WTC11 (cell line): ENCODE data around the gene IL20RA. TPM values are rescaled to one million over a fixed set of nuclear protein-coding genes. Genes with fewer than 3 reads are reported as not detected.

Experiments used
- ATAC-seq: fragments of 200-7000 bp; cut with Tn5 transposase; 2 replicates; pipeline ENCODE4 v1.10.0; 2021; ENCODE audit warnings: mild to moderate bottlenecking, moderate library complexity
- CTCF ChIA-PET: fragments of 300-600 bp; sonication (Branson Sonifier 250); formaldehyde crosslinking; loops from one replicate; lab custom pipeline; 2021; ENCODE audit warnings: antibody characterized with exemption; lab: Charles Lee
- POLR2A ChIA-PET: fragments of 350-600 bp; sonication (Branson Sonifier 250); formaldehyde crosslinking; loops from one replicate; lab custom pipeline; 2021; ENCODE audit warnings: antibody characterized with exemption; lab: Charles Lee
- DNase-seq: peaks from one replicate; pipeline ENCODE4 v3.0.0; 2021; ENCODE audit warnings: low spot score
- H3K27ac Mint-ChIP-seq: 2 replicates; pipeline ENCODE4 v1.8.0; 2021; ENCODE audit warnings: mixed read lengths
- H3K27me3 Mint-ChIP-seq: 2 replicates; pipeline ENCODE4 v1.8.0; 2021; ENCODE audit warnings: low read depth, mild to moderate bottlenecking, moderate library complexity, mixed read lengths
- H3K36me3 Mint-ChIP-seq: 2 replicates; pipeline ENCODE4 v1.8.0; 2021; ENCODE audit warnings: mixed read lengths
- H3K4me1 Mint-ChIP-seq: 2 replicates; pipeline ENCODE4 v1.8.0; 2022; ENCODE audit warnings: mixed read lengths
- H3K4me3 Mint-ChIP-seq: 2 replicates; pipeline ENCODE4 v1.8.0; 2021; ENCODE audit warnings: mild to moderate bottlenecking, moderate library complexity, mixed read lengths
- H3K9me3 Mint-ChIP-seq: 2 replicates; pipeline ENCODE4 v1.8.0; 2021; ENCODE audit warnings: mixed read lengths
- CREB1 ChIP-seq: sonication (generic); formaldehyde crosslinking; IDR thresholded peaks from 2 replicates; pipeline ENCODE4 v1.8.0; 2023; ENCODE audit warnings: mild to moderate bottlenecking, missing genetic modification reagents
- FOXP1 ChIP-seq: sonication (generic); formaldehyde crosslinking; IDR thresholded peaks from 2 replicates; pipeline ENCODE4 v1.8.0; 2022; ENCODE audit warnings: missing genetic modification reagents, mild to moderate bottlenecking, moderate library complexity, borderline replicate concordance
- NFYB ChIP-seq: sonication (generic); formaldehyde crosslinking; conservative IDR thresholded peaks from 2 replicates; pipeline ENCODE4 v1.8.0; 2022; ENCODE audit warnings: low read depth, missing genetic modification reagents
- RORB ChIP-seq: fragments of 250-450 bp; sonication (Bioruptor Pico); IDR thresholded peaks from 2 replicates; pipeline ENCODE4 v1.9.0; 2021; ENCODE audit warnings: mild to moderate bottlenecking
- SMAD3 ChIP-seq: sonication (generic); formaldehyde crosslinking; IDR thresholded peaks from 2 replicates; pipeline ENCODE4 v1.8.0; 2022; ENCODE audit warnings: missing genetic modification reagents, mild to moderate bottlenecking, borderline replicate concordance
- SOX15 ChIP-seq: fragments of 250-450 bp; sonication (Bioruptor Pico); IDR thresholded peaks from 2 replicates; pipeline ENCODE4 v1.9.0; 2021; ENCODE audit warnings: mild to moderate bottlenecking
- TCF7 ChIP-seq: sonication (generic); formaldehyde crosslinking; IDR thresholded peaks from 2 replicates; pipeline ENCODE4 v1.8.0; 2022; ENCODE audit warnings: mild to moderate bottlenecking, low read depth, missing genetic modification reagents, moderate library complexity
- ZBTB43 ChIP-seq: sonication (generic); formaldehyde crosslinking; IDR thresholded peaks from 2 replicates; pipeline ENCODE4 v1.8.1; 2023; ENCODE audit warnings: mild to moderate bottlenecking, missing genetic modification reagents
- ZNF138 ChIP-seq: sonication (generic); formaldehyde crosslinking; conservative IDR thresholded peaks from 2 replicates; pipeline ENCODE4 v1.8.1; 2022; ENCODE audit warnings: mild to moderate bottlenecking, moderate library complexity, missing genetic modification reagents
- ZNF317 ChIP-seq: sonication (generic); formaldehyde crosslinking; IDR thresholded peaks from 2 replicates; pipeline ENCODE4 v1.8.1; 2023; ENCODE audit warnings: low read depth, mild to moderate bottlenecking, moderate library complexity, missing genetic modification reagents, borderline replicate concordance
- ZNF423 ChIP-seq: fragments of 250-450 bp; sonication (Bioruptor Pico); IDR thresholded peaks from 2 replicates; pipeline ENCODE4 v2.1.2; 2022; ENCODE audit warnings: mild to moderate bottlenecking, moderate library complexity
- ZNF425 ChIP-seq: fragments of 250-450 bp; sonication (Bioruptor Pico); conservative IDR thresholded peaks from 2 replicates; pipeline ENCODE4 v1.9.0; 2021; ENCODE audit warnings: mild to moderate bottlenecking
- total RNA-seq: library from RNA; stranded (reverse); gene quantifications from 3 replicates; pipeline ENCODE4 v1.2.3, GENCODE V29; 2021
- TF ChIP-seq, protein P1 (sequence below): sonication (generic); formaldehyde crosslinking; IDR thresholded peaks from 2 replicates; pipeline ENCODE4 v1.8.0; 2022; ENCODE audit warnings: missing genetic modification reagents
- TF ChIP-seq, protein P2 (sequence below): sonication (generic); formaldehyde crosslinking; IDR thresholded peaks from 2 replicates; pipeline ENCODE4 v1.8.0; 2022; ENCODE audit warnings: mild to moderate bottlenecking, missing genetic modification reagents
- TF ChIP-seq, protein P3 (sequence below): sonication (generic); formaldehyde crosslinking; IDR thresholded peaks from 2 replicates; pipeline ENCODE4 v1.8.1; 2022; ENCODE audit warnings: missing genetic modification reagents, borderline replicate concordance
- TF ChIP-seq, protein P4 (sequence below): fragments of 250-450 bp; sonication (Bioruptor Pico); IDR thresholded peaks from 2 replicates; pipeline ENCODE4 v1.9.0; 2021; ENCODE audit warnings: mild to moderate bottlenecking, borderline replicate concordance
- TF ChIP-seq, protein P5 (sequence below): sonication (generic); formaldehyde crosslinking; IDR thresholded peaks from 2 replicates; pipeline ENCODE4 v1.8.1; 2023; ENCODE audit warnings: mild to moderate bottlenecking, missing genetic modification reagents, moderate library complexity

The IL20RA gene
- total RNA-seq, 1 experiment from 2014 or later: 1.3 TPM

DNA sequence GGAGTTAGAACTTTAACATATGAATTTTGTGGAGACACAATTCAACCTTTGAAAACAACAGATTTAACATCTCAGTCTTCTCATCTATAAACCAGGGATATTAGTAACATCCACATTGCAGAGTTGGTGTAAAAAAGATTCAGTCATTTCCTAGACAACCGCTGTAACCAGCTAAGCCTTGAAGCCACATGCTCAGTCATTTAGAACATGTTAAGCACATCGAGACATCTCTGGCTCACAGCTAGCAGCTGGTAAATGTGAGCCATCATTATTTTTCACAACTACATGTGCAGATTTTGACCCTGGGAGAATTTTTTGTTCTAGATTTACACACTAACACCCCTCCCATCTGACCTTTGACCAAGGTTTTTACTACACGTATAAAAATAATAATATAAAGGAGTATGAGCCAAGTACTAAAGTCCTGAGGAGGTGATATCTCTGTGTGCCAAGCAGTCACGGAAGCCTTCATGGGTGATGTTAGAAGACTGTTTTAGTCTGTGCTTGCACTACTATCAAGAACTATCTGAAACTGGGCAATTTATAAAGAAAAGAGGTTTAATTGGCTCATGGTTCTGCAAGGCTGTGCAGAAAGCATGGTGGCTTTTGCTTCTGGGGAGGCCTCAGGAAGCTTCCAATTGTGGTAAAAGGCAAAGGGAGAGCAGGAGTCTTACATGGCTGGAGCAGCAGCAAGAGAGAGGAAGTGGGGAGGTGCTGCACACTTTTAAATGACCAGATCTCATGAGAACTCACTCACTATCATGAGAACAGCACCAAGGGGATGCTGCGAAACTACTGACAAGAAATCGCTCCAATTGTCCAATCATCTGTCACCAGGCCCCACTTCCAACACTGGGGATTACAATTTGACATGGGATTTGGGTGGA, 48.7 kb upstream of the IL20RA start:
- Mint-ChIP-seq H3K27me3 (no peaks in the 10 kb centered on the region; the same call in 1 of the 2 replicates), H3K36me3 (no peaks in the 10 kb centered on the region)
- POLR2A ChIA-PET: interaction anchor here (0.6 kb wide), 2 partner anchors 221 to 471 kb away, joined by 3 to 6 read pairs; no protein-coding TSS in a partner anchor
- no peak for TF ChIP-seq ZBTB43 (CRISPR knock-in tag)
- no peak for TF ChIP-seq ZNF317 (CRISPR knock-in tag)
- no peak for TF ChIP-seq ZNF138 (CRISPR knock-in tag)
- TF ChIP-seq CREB1 (CRISPR knock-in tag): no peak
- no peak for TF ChIP-seq TCF7
- TF ChIP-seq, protein P1, sequence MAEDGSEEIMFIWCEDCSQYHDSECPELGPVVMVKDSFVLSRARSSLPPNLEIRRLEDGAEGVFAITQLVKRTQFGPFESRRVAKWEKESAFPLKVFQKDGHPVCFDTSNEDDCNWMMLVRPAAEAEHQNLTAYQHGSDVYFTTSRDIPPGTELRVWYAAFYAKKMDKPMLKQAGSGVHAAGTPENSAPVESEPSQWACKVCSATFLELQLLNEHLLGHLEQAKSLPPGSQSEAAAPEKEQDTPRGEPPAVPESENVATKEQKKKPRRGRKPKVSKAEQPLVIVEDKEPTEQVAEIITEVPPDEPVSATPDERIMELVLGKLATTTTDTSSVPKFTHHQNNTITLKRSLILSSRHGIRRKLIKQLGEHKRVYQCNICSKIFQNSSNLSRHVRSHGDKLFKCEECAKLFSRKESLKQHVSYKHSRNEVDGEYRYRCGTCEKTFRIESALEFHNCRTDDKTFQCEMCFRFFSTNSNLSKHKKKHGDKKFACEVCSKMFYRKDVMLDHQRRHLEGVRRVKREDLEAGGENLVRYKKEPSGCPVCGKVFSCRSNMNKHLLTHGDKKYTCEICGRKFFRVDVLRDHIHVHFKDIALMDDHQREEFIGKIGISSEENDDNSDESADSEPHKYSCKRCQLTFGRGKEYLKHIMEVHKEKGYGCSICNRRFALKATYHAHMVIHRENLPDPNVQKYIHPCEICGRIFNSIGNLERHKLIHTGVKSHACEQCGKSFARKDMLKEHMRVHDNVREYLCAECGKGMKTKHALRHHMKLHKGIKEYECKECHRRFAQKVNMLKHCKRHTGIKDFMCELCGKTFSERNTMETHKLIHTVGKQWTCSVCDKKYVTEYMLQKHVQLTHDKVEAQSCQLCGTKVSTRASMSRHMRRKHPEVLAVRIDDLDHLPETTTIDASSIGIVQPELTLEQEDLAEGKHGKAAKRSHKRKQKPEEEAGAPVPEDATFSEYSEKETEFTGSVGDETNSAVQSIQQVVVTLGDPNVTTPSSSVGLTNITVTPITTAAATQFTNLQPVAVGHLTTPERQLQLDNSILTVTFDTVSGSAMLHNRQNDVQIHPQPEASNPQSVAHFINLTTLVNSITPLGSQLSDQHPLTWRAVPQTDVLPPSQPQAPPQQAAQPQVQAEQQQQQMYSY (CRISPR knock-in tag): no peak
- TF ChIP-seq FOXP1 (CRISPR knock-in tag): no peak
- TF ChIP-seq, protein P2, sequence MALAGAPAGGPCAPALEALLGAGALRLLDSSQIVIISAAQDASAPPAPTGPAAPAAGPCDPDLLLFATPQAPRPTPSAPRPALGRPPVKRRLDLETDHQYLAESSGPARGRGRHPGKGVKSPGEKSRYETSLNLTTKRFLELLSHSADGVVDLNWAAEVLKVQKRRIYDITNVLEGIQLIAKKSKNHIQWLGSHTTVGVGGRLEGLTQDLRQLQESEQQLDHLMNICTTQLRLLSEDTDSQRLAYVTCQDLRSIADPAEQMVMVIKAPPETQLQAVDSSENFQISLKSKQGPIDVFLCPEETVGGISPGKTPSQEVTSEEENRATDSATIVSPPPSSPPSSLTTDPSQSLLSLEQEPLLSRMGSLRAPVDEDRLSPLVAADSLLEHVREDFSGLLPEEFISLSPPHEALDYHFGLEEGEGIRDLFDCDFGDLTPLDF (CRISPR knock-in tag): no peak
- no peak for TF ChIP-seq ZNF425
- TF ChIP-seq, protein P3, sequence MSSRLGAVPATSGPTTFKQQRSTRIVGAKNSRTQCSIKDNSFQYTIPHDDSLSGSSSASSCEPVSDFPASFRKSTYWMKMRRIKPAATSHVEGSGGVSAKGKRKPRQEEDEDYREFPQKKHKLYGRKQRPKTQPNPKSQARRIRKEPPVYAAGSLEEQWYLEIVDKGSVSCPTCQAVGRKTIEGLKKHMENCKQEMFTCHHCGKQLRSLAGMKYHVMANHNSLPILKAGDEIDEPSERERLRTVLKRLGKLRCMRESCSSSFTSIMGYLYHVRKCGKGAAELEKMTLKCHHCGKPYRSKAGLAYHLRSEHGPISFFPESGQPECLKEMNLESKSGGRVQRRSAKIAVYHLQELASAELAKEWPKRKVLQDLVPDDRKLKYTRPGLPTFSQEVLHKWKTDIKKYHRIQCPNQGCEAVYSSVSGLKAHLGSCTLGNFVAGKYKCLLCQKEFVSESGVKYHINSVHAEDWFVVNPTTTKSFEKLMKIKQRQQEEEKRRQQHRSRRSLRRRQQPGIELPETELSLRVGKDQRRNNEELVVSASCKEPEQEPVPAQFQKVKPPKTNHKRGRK (CRISPR knock-in tag): no peak
- TF ChIP-seq SMAD3 (CRISPR knock-in tag): no peak
- TF ChIP-seq, protein P4, sequence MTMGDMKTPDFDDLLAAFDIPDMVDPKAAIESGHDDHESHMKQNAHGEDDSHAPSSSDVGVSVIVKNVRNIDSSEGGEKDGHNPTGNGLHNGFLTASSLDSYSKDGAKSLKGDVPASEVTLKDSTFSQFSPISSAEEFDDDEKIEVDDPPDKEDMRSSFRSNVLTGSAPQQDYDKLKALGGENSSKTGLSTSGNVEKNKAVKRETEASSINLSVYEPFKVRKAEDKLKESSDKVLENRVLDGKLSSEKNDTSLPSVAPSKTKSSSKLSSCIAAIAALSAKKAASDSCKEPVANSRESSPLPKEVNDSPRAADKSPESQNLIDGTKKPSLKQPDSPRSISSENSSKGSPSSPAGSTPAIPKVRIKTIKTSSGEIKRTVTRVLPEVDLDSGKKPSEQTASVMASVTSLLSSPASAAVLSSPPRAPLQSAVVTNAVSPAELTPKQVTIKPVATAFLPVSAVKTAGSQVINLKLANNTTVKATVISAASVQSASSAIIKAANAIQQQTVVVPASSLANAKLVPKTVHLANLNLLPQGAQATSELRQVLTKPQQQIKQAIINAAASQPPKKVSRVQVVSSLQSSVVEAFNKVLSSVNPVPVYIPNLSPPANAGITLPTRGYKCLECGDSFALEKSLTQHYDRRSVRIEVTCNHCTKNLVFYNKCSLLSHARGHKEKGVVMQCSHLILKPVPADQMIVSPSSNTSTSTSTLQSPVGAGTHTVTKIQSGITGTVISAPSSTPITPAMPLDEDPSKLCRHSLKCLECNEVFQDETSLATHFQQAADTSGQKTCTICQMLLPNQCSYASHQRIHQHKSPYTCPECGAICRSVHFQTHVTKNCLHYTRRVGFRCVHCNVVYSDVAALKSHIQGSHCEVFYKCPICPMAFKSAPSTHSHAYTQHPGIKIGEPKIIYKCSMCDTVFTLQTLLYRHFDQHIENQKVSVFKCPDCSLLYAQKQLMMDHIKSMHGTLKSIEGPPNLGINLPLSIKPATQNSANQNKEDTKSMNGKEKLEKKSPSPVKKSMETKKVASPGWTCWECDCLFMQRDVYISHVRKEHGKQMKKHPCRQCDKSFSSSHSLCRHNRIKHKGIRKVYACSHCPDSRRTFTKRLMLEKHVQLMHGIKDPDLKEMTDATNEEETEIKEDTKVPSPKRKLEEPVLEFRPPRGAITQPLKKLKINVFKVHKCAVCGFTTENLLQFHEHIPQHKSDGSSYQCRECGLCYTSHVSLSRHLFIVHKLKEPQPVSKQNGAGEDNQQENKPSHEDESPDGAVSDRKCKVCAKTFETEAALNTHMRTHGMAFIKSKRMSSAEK (CRISPR knock-in tag): no peak
- no peak for TF ChIP-seq ZNF423 (CRISPR knock-in tag)
- TF ChIP-seq NFYB: no peak
- no peak for TF ChIP-seq RORB (CRISPR knock-in tag)
- no peak for TF ChIP-seq SOX15 (CRISPR knock-in tag)
- TF ChIP-seq, protein P5, sequence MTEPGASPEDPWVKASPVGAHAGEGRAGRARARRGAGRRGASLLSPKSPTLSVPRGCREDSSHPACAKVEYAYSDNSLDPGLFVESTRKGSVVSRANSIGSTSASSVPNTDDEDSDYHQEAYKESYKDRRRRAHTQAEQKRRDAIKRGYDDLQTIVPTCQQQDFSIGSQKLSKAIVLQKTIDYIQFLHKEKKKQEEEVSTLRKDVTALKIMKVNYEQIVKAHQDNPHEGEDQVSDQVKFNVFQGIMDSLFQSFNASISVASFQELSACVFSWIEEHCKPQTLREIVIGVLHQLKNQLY (CRISPR knock-in tag): no peak

More for the DNA sequence above, 48.7 kb upstream of the IL20RA start:
- Mint-ChIP-seq H3K9me3 (peaks cover 8% of the 10 kb centered on the region), H3K27ac (no peak overlapping the region), H3K4me3 (no peak overlapping the region), H3K4me1 (peaks cover 11% of the 10 kb centered on the region)
- ATAC-seq (no peak), DNase-seq (no peak)
- CTCF ChIA-PET: interaction anchor here (0.5 to 2.1 kb wide), 31 partner anchors 9 to 911 kb away, joined by 3 to 29 read pairs (median 3); no protein-coding TSS in a partner anchor
